Activated CD8-positive, alpha-beta T cell treated with anti-CD3 and anti-CD28 coated beads for 36 hours (primary cell): ENCODE data around the gene TRAF3IP1. TPM values are rescaled to one million over a fixed set of nuclear protein-coding genes. Genes with fewer than 3 reads are reported as not detected.

Experiments used
- ATAC-seq: fragments of 200-7000 bp; cut with Tn5 transposase; one replicate; pipeline ENCODE4 v1.10.0; 2021; ENCODE audit warnings: mild to moderate bottlenecking, moderate library complexity
- CTCF ChIA-PET: fragments of 350-600 bp; sonication (Branson Sonifier 250); formaldehyde crosslinking; loops from one replicate; lab custom pipeline; 2021; ENCODE audit warnings: antibody characterized with exemption; lab: Charles Lee
- POLR2A ChIA-PET: fragments of 350-600 bp; sonication (Branson Sonifier 250); formaldehyde crosslinking; loops from one replicate; lab custom pipeline; 2021; ENCODE audit warnings: antibody characterized with exemption; lab: Charles Lee
- DNase-seq: peaks from one replicate; pipeline ENCODE4 v3.0.0-alpha.2; 2020
- H3K27ac Mint-ChIP-seq: one replicate; pipeline ENCODE4 v1.8.0; 2021; ENCODE audit warnings: mild to moderate bottlenecking, mixed read lengths
- H3K27me3 Mint-ChIP-seq: one replicate; pipeline ENCODE4 v1.8.0; 2021; ENCODE audit warnings: mixed read lengths
- H3K36me3 Mint-ChIP-seq: one replicate; pipeline ENCODE4 v1.8.0; 2021; ENCODE audit warnings: low read depth, mixed read lengths
- H3K4me1 Mint-ChIP-seq: one replicate; pipeline ENCODE4 v1.8.0; 2021; ENCODE audit warnings: low read depth, mixed read lengths
- H3K4me3 Mint-ChIP-seq: one replicate; pipeline ENCODE4 v1.8.0; 2021; ENCODE audit warnings: mild to moderate bottlenecking, moderate library complexity, mixed read lengths
- H3K9me3 Mint-ChIP-seq: one replicate; pipeline ENCODE4 v1.8.0; 2021; ENCODE audit warnings: mixed read lengths
- intact Hi-C: fragments of 100-400 bp; cut with micrococcal nuclease; formaldehyde crosslinking; loops from one replicate; pipeline ENCODE4 v1.10.0; 2022
- total RNA-seq, 2 experiments: library from RNA; stranded (reverse); gene quantifications; one replicate each; pipeline ENCODE4 v1.2.3, GENCODE V29; 2021
- TF ChIP-seq, protein P1 (sequence below): fragments of 200-600 bp; IDR thresholded peaks from one replicate; pipeline ENCODE4 v1.8.0; 2022; ENCODE audit warnings: antibody characterized with exemption, mild to moderate bottlenecking

Gene TRAF3IP1
- total RNA-seq, 2 experiments from 2014 or later, result 7.1 to 7.9 TPM

DNA sequence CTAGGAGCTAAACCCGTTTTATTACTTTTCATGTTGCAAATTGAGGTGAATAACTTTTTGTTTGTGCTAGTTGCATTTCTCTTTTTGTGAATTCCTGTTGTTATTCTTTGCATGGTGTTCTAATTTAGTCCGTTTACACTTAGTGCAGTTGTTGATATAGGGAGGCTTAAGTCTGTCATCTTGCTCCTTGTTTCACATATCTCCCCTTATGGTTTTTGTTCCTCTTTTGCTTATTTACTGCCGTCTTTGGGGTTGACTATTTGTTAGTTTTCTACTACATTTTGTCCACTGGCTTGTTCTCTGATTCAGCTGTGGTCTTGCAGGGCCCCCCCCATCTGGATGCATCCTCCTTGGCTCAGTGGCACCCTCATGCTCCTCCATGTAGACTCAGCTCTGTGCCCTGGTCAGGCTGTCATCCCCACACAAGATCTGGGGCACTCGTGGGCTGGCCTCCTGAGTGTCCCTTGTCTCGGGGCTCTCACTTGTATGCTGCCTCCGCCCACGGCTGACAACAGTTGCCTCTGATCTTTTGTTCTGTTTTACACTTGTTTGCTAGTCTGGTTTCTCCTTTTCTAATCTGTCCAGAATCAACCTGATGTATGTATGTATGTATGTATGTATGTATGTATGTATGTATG lies 63.5 kb downstream of the TRAF3IP1 start:
- POLR2A ChIA-PET, result no interaction called here
- H3K36me3 Mint-ChIP-seq, result peaks cover 2% of the 10 kb centered on the region
- no peak for ATAC-seq
- H3K9me3 Mint-ChIP-seq, result no peaks in the 10 kb centered on the region
- intact Hi-C loops, result no loop called here
- TF ChIP-seq, protein P1, sequence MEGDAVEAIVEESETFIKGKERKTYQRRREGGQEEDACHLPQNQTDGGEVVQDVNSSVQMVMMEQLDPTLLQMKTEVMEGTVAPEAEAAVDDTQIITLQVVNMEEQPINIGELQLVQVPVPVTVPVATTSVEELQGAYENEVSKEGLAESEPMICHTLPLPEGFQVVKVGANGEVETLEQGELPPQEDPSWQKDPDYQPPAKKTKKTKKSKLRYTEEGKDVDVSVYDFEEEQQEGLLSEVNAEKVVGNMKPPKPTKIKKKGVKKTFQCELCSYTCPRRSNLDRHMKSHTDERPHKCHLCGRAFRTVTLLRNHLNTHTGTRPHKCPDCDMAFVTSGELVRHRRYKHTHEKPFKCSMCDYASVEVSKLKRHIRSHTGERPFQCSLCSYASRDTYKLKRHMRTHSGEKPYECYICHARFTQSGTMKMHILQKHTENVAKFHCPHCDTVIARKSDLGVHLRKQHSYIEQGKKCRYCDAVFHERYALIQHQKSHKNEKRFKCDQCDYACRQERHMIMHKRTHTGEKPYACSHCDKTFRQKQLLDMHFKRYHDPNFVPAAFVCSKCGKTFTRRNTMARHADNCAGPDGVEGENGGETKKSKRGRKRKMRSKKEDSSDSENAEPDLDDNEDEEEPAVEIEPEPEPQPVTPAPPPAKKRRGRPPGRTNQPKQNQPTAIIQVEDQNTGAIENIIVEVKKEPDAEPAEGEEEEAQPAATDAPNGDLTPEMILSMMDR, result no peak
- DNase-seq, result no peak
- H3K4me1 Mint-ChIP-seq, result peaks cover 24% of the 10 kb centered on the region
- H3K27ac Mint-ChIP-seq, result no peak overlapping the region
- no peak overlapping the region for H3K4me3 Mint-ChIP-seq
- no peaks in the 10 kb centered on the region for H3K27me3 Mint-ChIP-seq
- CTCF ChIA-PET, result interaction anchor here (1.1 kb wide), 1 partner anchor 13 kb away, joined by 5 read pairs; no protein-coding TSS in a partner anchor

DNA sequence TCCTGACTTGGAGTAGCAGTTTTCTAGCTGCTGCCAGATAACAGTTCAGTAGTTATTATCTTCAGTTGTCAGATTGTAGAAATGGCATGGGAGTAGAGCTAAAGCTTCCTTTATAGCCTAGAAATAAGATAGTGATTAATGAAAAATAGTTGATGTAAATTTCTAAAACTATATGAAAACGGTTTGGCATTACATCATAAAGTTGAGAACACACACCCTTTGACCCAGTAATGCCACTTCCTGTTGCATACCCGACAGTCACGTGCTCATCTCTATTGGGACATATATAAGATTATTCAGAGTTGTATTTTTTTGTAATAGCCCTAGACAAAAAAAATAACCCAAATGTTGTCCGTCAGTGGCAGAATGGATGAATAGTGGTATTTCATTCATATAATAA lies 67.0 kb downstream of the TRAF3IP1 start:
- ChIA-PET POLR2A (no interaction called here), CTCF (interaction anchor here (0.9 kb wide), 1 partner anchor 30 kb away, joined by 5 read pairs; no protein-coding TSS in a partner anchor)
- DNase-seq (no peak), ATAC-seq (no peak)
- Mint-ChIP-seq H3K4me1 (no peaks in the 10 kb centered on the region), H3K36me3 (no peaks in the 10 kb centered on the region), H3K27me3 (no peaks in the 10 kb centered on the region), H3K9me3 (no peaks in the 10 kb centered on the region), H3K4me3 (no peak overlapping the region), H3K27ac (no peak overlapping the region)
- intact Hi-C loops, result no loop called here
- TF ChIP-seq, protein P1, result no peak

DNA sequence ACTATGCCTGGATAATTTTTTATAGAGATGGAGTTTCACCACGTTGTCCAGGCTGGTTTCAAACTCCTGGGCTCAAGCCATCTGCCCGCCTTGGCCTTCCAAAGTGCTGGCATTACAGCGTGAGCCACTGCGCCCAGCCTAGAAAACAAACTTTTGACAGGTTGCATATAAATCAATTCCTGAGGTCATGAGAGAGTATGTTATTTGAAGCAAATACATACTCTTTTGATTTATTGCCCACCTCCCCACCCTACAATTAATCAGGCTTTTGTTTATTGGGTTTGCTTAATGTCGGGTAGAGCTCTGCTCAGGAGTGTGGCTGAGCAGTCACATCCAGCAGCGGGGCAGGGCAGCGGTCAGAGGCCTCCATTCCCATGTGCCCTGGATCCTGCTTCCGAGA lies 68.5 kb downstream of the TRAF3IP1 start:
- Mint-ChIP-seq H3K27me3 (no peaks in the 10 kb centered on the region), H3K4me3 (no peak overlapping the region), H3K4me1 (no peaks in the 10 kb centered on the region), H3K9me3 (no peaks in the 10 kb centered on the region), H3K27ac (no peak overlapping the region), H3K36me3 (no peaks in the 10 kb centered on the region)
- CTCF ChIA-PET, result no interaction called here
- intact Hi-C loops, result no loop called here
- TF ChIP-seq, protein P1, result no peak
- POLR2A ChIA-PET, result no interaction called here
- no peak for ATAC-seq
- DNase-seq, result no peak

DNA sequence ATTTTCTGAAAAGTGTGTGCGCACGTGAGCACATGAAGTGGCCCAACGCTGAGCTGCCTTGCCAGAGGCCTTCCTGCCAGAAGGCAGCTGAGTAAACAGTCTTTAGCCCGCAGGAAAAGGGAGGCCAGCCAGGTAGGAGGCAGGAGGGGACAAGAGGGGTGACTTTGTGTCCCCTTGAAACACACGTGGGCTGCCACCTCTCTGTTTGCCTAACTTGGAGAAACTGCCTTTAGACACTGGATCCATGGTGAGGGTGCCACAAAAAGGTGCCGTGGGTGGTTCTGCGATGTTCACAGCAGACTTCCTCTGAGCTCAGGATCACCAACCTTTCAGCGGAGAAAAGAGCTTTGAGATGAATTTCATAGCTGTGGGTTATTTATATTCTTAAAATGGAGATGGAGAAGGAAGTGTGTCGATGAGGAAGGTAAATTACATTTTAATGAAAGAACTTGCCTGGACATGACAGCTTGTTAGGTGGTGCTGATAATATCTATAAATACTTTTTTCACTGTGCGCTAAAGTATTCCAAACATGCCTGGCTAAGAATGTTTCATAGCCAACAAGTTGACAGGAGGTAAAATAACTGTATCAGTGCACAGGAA lies 69.8 kb downstream of the TRAF3IP1 start:
- H3K4me3 Mint-ChIP-seq, result no peak overlapping the region
- POLR2A ChIA-PET, result no interaction called here
- TF ChIP-seq, protein P1, result no peak
- H3K27ac Mint-ChIP-seq, result no peak overlapping the region
- DNase-seq (no peak), ATAC-seq (no peak)
- no peaks in the 10 kb centered on the region for H3K4me1 Mint-ChIP-seq
- no peaks in the 10 kb centered on the region for H3K9me3 Mint-ChIP-seq
- intact Hi-C loops, result no loop called here
- no peaks in the 10 kb centered on the region for H3K36me3 Mint-ChIP-seq
- CTCF ChIA-PET, result interaction anchor here (1.0 kb wide), 1 partner anchor 16 kb away, joined by 3 read pairs; no protein-coding TSS in a partner anchor
- no peaks in the 10 kb centered on the region for H3K27me3 Mint-ChIP-seq

DNA sequence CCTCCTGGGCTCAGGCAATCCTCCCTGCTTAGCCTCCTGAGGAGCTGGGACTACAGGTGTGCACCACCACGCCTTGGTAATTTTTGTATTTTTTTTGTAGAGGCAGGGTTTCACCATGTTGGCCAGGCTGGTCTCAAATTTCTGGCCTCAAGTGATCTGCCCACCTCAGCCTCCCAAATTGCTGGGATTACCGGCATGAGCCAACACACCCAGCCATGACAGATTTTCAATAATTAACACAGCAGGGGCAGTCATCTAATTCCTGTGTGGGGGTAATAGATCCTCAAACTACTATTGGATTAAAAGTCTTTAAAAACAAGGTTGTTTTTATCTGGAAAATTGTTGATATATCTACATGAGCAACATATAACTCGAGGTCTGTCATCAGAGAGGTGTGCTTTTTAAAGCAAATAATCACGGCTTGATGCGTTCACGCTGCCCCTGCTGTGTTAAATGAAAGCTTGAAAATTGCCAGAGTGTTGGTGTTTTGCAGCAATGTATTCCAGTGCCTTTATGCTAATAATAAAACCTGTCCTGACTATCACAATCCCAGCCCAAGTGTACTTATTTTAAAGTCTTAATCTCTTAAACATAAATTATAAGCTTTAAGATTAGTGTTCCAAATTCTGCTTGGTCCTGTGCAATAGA lies 70.8 kb downstream of the TRAF3IP1 start:
- H3K4me1 Mint-ChIP-seq, result no peaks in the 10 kb centered on the region
- ChIA-PET CTCF (interaction anchor here (0.6 to 0.7 kb wide), 2 partner anchors 21 to 394 kb away, joined by 3 read pairs; no protein-coding TSS in a partner anchor), POLR2A (no interaction called here)
- TF ChIP-seq, protein P1, result no peak
- no peak overlapping the region for H3K4me3 Mint-ChIP-seq
- intact Hi-C loops, result no loop called here
- H3K27ac Mint-ChIP-seq, result no peak overlapping the region
- no peaks in the 10 kb centered on the region for H3K36me3 Mint-ChIP-seq
- H3K9me3 Mint-ChIP-seq, result no peaks in the 10 kb centered on the region
- ATAC-seq (no peak), DNase-seq (no peak)
- no peaks in the 10 kb centered on the region for H3K27me3 Mint-ChIP-seq
